Epithelial cell of alveolus of lung (primary cell): ENCODE results near the gene CFAP206. TPM values are rescaled to one million over a fixed set of nuclear protein-coding genes. Genes with fewer than 3 reads are reported as not detected.

ENCODE experiments used
- total RNA-seq: library from RNA; depleted of rRNA; stranded (reverse); fragments of >200 nt; gene quantifications from 2 replicates; pipeline ENCODE4 v1.2.1, GENCODE V29; 2015

CFAP206 gene, protein sequence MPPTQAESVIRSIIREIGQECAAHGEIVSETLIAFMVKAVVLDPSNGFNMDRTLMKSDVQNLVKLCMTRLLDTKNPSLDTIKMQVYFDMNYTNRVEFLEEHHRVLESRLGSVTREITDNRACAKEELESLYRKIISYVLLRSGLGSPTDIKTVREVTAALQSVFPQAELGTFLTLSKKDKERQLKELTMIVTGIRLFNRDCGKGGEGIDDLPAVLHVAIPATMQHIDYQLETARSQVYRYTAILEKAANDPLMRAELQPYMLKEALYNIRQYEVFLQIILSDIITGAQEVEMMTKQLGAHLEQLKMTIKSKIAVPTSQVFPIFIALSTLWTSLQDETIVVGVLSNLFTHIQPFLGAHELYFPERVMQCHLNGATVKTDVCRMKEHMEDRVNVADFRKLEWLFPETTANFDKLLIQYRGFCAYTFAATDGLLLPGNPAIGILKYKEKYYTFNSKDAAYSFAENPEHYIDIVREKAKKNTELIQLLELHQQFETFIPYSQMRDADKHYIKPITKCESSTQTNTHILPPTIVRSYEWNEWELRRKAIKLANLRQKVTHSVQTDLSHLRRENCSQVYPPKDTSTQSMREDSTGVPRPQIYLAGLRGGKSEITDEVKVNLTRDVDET
- total RNA-seq, result 0.39 TPM in 1 of 2 replicates, not detected in the other

DNA sequence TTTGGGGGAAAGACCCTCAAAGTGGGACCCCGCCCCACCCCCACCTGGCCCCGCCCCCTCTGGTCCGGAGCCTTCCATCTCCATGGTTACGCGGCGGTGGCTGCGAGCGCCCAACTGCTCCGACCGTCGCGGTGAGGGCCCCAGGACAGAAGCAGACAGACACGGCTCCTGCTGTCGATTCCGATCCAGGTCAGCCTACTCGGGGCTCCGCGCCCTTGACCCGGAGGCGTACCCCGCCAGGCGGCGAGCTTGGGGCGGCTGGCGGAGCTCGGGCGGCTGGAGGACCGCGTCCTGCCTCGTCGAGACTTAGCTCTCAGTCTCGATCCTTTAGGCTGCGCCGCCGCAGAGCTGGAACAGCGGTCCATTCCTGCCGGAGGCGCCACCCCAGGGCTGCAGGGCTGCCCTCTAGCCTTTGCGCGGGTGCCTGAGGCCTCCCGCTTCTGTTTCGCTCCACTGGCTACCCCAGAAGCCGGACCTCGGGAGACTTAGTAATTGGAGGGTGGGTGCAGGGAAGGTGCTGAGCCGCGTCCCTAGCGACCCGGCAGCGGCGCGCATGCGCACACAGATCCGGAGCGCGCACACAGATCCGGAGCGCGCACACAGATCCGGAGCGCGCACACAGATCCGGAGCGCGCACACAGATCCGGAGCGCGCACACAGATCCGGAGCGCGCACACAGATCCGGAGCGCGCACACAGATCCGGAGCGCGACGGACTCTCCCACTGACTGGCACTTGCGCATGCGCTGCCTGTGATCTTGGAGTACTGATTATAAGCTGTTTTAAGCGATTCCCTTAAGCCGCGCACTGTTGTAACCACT, at the start of gene CFAP206:
TSS of gene CFAP206 (plus strand) at position 72 of the 820 bp plus-strand sequence. CDS start 1,868 bp downstream, outside the sequence.

DNA sequence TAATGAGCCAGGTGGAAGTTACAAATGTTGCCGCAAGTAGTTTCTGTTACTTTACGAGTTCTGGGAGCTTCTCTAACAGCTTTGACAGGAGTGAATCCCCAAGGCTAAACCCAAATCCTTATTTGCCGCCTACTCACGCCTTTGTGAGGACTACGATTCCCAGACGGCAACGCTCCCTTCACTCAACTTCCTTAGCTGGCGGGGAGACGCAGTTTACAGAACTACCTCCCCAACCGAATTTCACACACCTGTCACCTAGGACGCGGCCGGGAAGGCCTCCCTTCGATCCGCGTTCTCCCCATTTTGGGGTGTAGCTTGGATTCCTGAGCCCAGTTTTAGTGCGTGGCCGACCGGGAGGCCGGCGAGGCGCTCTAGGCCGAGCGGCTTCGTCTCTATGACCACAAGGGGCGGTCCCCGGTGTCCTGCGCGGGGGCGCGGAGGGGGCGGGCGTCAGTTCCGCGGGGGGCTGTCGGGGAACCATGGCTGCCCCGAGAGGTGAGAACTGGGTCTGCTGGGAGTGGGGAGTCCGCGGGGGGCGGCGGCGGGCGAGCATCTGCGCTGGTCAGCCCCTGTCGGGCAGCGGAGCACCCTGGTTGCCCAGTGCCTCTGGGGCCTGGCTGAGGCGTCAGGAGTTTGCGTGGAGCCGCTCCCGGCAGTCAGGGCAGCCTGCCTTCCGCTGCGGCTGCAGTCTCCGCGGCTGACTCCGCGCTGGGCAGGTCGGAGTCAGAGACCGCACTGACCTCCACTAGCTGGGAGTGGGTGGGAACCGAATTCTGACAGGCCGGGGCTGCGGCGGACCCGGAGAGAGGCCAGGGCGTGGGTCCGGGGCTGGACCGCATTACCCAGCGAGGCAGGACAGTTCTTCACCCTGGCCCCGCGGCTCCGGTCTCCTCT, 65.0 kb downstream of the CFAP206 start, which contains the start of gene SLC35A1:
TSS of gene SLC35A1 (plus strand) at position 450 of the 894 bp plus-strand sequence. CDS start at position 480, 30 bp downstream.

Other genes starting within 250 kb of the CFAP206 start
- 3.5 and 8.4 TPM in 2 replicates for gene SMIM8, start 85.4 kb upstream of the CFAP206 start, total RNA-seq
- gene GJB7, start 78.7 kb upstream of the CFAP206 start, total RNA-seq, result not detected in 2 replicates
- 0.13 and 0.88 TPM in 2 replicates for gene C6orf163, start 63.2 kb upstream of the CFAP206 start, total RNA-seq
- 11.9 and 13.7 TPM in 2 replicates for gene SLC35A1, start 65.0 kb downstream of the CFAP206 start, total RNA-seq
- 22.6 and 35.5 TPM in 2 replicates for gene RARS2, start 182.0 kb downstream of the CFAP206 start, total RNA-seq
- 16.3 and 18.6 TPM in 2 replicates for gene ORC3, start 182.2 kb downstream of the CFAP206 start, total RNA-seq